Measurements from ENCODE around the gene SRM.
A peak's percentile ranks its signal among the peaks of the same experiment; 100 is the strongest.
"Not testable (repeated sequence)": the region's sequence is repeated elsewhere in the genome, so short reads cannot be mapped to it uniquely, and the experiment has no call there.

The SRM gene

DNA sequence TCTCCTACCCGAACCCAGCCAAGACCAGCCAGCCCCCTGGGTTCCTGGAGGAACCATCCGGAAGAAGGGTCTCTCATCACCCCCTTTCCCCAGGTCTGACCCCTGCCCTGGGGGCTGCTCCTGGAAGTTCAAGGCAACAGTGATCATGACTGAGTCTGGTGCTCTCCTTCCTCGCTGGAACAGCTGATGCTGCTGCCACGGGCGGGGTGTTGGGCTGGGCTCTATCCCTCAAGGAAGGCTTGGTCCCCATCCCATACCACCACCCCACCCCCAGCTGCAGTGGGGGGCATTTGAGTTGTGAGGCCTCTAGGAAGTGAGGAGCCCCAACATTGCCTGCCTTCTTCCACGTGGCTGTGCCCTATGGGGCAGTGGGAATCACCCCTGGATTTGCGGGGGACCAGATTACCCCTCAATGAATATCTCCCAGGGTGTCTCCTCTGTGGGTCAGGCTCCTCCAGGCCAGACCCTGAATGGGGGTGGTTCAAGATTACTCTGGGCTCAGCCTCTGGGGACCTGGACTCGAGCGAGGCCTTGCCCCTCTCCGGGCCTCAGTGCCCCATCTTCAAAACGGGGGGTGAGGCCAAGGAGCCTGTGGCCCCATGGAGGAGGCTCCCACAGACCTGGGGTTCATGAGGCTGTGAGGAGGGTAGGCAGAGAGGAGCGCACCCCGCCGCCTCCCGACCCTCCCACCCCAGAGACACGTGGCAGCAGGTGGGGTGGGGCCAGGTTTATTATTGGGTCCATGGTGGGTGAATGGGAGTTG, 15.6 kb downstream of the SRM start:
- DNase-seq = no peak

DNA sequence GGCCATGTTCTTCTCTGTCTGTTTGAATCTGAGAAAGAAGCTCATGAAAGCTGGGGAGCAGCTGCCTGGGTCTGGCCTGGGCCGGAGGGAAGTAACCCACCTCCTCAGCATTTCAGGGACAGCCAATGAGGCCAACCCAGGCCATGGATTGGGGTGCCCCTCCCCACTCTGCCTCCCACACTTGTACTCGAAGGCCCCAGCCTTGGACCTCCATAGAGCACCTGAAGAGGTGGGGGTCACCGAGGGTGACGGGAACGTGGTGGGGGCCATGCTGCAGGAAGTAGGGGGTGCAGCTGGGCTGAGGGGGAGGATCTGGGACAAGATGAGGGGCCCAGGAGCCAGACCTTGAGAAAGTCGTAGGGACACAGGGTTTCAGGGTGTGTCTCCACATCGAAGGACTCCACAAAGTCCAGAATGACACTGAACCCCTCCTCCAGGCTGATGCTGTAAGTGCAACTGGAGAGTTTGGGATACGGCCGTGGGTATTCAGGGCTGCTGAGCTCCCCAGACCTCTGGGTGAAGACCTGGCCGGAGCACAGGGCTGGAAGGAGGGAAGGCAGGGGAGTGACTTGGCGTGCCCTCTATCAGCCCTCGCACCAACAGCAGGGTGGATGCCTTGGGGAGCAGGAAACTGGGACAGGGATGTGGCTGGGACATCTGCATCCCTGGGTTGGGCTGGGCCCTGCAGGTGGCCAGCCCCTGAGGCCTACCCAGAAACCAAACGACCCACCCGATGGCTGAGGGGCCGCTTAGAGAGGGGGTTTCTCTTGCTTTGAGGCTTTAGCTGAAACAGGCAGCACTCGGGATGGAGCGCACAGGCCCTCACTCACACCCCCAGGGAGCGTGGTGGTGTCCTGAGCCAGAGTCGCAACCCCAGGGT, 16.6 kb downstream of the SRM start:
- DNase-seq = no peak

DNA sequence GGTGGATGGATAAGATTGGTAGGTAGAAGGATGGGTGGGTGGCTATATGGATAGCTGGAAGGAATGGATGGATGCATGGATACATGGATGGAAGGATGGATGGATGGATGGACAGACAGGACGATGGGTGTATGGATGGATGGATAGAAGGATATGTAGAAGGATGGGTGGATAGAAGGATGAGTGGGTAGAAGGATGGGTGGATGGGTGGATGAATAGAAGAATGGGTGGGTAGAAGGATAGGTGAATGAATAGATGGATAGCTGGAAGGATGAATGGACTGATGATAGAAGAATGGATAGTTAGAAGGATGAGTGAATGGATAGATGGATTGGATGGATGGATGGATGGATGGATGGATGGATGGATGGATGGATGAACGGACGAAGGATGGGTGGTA, 17.8 kb downstream of the SRM start:
- DNase-seq = no peak

DNA sequence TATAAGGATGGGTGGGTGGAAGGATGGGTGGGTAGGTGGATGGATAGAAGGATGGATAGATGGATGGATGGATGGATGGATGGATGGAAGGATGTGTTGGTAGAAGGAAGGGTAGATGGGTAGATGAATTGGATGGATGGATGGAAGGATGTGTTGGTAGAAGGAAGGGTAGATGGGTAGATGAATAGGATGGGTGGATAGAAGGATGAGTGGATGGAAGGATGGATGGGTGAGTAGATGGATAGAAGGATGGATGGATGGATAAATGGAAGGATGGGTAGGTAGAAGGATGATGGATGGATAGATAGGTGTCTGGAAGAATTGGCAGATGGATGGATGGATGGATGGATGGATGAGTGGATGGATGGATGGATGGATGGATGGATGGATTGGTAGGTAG, 18.8 kb downstream of the SRM start:
- no peak for DNase-seq

DNA sequence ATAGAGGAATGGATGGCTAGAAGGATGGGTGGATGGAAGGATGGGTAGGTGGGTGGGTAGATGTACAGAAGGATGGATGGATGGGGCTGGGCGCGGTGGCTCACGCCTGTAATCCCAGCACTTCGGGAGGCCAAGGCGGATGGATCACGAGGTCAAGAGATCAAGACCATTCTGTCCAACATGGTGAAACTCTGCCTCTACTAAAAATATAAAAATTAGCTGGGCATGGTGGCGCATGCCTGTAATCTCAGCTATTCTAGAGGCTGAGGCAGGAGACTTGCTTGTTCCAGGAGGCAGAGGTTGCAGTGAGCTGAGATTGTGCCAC, 19.8 kb downstream of the SRM start:
- DNase-seq = not testable (repeated sequence)

DNA sequence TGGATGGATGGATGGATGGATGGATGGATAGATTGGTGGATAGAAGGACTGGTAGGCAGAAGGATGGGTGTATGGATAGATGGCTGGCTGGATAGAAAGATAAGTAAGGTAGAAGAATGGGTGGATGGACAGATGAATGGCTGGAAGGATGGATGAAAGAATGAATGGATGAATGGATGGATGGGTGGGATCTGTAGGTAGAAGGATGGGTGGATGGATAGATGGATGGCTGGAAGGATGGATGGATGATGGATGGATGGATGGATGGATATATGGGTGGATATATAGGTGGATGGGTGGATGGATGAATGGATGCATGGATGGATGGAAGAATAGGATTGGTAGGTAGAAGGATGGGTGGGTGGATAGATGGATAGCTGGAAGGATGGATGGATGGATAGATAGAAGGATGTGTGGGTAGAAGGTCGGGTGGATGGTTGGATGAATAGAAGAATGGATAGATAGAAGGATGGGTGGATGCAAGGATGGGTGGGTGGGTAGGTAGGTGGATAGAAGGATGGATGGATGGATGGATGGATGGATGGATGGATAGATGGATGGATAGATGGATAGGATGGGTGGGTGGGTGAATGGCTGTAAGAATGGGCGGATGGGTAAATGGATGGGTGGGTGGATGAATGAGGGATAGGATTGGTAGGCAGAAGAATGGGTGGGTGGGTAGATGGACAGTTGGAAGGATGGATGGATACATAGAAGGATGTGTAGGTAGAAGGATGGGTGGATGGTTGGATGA, 20.3 kb downstream of the SRM start:
- no peak for DNase-seq

DNA sequence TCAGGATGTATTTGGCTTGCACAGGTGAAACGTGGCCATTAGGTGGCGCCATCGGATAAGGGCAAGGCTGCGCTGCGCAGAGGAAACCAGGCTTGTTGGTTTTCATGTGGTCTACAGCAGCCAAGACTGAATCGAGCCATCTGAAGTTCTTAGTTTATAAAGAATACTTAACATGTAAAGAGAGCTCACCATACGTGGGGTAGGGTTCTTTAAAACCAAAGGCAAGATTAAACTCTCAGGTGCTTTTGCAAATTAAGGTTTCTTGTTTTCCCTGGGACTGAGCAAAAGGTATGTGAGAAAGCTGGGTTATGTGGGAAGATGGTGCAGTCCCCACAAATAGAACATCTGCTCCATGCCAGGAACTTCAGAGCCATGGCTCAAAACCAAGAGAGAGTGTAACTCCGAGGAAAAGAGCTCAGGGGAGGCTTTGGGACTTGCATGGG, 22.1 kb downstream of the SRM start:
- peak; percentile 92 for DNase-seq

DNA sequence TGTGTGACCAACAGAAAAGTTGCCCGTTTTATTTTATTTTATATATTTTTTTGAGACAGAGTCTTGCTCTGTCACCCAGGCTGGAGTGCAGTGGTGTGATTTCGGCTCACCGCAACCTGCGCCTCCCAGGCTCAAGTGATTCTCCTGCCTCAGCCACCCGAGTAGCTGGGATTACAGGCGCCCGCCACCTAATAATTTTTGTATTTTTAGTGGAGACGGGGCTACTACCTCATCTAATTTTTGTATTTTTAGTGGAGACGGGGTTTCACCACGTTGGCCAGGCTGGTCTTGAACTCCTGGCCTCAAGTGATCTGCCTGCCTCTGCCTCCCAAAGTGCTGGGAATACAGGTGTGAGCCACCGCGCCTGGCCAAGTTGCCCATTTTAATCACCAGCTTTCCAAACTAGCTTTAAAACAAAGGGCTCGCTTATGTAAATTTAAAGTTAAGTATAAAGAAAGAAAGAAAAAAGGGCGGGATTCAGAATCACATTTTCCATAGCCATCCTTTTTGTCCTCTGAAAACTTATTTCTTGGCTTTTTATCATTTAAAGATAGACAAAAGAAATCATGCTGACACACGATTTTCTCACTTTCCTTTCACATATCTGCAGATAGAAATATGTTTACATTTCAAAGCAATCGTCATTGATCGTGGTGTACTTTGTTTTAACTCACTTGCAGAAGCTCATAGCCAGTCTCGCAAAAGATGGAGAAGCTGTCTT, 22.6 kb downstream of the SRM start:
- DNase-seq = not testable (repeated sequence)

DNA sequence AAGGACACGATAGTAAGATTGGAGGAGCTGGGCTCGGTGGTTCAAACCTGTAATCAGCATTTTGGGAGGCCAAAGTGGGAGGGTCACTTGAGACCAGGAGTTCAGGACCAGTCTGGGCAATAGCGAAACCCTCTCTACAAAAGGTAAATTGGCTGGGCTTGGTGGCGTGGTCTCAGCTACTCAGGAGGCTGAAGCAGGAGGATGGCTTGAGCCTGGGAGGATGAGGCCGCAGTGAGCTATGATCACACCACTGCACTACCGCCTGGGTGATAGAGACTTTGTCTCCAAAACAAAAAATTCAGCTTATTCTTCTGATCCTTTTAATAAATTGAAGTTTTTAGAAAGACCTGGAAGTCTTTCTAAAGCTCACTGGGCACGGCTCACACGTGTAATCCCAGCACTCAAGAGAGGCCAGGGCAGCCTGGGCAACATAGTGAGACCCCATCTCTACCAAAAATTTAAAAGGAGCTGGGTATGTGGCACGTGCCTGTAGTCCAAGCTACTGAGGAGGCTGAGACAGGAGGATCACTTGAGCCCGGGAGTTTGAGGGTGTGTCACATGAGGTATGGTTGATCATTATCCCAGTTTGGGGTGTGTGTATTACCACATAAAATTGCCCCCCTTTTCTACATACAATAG, 28.1 kb downstream of the SRM start:
- DNase-seq = no peak

DNA sequence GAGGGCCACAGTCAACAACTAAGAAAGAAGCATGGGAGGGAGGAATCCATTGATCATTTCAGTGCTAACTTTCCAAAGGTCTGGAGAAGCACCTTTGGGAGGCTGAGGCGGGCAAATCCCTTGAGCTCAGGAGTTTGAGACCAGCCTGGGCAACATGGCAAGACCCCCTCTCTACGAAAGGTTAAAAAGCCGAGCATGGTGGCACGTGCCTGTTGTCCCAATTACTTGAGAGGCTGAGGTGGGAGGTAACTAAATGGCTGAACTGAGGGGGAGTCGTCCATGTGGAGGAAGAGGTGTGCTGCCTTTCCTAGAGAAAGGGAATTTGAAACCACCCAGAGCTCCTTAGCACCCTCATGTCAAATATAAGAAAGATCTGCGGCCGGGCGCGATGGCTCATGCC, 29.0 kb downstream of the SRM start:
- DNase-seq = no peak

DNA sequence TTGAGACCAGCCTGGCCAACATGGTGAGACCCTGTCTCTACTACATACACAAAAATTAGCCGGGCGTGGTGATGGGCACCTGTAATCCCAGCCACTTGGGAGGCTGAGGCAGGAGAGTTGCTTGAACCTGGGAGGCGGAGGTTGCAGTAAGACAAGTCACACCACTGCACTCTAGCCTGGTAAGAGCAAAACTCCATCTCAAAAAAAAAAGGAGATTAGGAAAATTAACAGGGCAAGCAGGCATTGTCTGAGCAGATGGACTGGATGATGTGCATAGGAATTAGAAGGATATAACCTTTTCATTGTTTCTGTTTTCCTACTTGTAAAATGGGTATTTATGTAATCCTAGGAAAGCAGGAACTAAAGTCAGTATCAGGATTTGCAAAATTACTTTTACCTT, 31.8 kb downstream of the SRM start:
- DNase-seq = no peak

DNA sequence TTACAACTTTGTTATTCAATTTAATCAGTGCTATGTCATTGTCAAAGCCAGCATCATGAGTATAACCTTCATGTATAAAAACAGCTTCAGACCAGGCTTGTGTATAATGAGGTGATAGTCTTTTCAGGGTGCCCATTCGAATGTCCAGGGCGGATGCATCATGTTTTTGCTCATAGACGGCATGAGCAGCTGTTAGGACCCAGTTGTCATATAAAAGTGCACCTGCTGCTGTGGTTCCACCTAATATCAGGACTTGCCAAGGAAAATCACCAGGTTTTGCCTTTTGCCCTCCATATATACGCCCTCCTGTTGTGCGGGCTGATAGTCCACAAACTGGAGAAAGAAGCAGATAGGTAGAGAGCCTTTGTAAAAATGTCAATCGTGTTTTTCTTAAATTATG, 32.5 kb downstream of the SRM start:
- no peak for DNase-seq

DNA sequence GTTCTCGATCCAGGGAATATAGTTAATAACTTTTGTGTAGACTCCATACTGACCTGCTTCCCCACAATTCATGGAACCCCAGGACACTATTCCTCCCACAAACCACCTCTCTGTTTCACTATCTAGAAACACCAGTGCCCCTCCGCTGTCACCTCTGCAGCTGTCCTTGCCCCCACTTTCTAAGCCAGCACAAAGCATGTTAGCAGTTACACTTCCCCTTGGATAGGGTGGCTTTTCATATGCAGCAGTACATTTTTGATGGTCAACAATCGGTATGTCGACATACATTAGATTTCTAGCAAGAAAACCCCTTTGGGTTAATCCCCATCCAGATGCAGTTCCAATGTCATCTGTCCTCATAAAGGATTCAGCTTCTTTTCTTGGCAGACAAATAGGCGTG, 32.9 kb downstream of the SRM start:
- no peak for DNase-seq

DNA sequence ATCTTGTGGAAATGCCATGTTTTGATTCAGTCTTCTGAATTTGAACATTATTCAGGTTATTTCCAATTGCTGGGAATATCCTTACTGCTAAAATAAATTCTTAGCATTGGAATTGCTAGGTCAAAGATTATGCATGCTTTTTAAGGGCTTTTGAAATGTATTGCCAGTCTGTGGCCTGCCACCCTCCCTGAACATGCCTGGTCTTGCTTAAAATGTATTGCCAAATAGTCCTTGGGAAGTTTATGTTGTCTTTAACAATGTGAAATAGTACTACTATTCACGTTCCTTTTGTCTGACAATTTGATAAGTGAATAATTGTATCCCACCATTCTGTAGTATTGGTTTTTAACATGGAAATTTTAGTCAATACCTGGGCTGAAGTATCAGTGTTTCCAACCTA, 33.8 kb downstream of the SRM start:
- DNase-seq = no peak

DNA sequence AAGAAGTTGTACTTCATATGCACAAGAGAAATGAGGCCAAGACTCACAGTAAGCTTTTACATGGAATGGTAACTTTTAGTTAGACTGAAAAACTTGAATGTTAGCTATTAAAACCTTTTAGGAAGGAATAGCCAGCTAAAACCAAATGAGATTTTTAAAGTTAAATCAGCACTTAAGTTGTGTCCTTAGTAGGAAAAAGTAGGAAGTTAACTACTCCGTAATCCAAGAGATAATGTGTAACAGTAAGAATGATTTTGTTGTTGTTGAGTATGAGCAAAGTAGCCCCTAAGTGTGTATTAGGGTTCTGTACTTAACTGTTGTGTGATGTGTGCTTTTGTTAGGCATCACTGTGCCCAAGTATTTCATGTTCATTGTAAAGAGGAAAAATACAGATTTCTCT, 34.2 kb downstream of the SRM start:
- no peak for DNase-seq

DNA sequence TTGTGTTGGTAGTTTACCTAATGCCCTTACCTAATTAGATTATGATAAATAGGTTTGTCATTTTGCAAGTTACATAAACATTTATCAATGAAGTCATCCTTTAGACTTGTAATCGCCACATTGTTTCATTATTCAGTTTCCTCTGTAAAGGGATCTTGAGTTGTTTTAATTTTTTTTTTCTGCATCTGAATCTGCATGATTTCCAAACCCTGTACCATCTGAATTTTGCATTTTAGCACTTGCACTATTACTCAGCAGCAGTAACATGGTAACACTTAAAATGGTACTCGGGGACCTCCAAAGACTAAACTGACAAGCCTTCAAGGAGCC, 35.0 kb downstream of the SRM start:
- DNase-seq = no peak

DNA sequence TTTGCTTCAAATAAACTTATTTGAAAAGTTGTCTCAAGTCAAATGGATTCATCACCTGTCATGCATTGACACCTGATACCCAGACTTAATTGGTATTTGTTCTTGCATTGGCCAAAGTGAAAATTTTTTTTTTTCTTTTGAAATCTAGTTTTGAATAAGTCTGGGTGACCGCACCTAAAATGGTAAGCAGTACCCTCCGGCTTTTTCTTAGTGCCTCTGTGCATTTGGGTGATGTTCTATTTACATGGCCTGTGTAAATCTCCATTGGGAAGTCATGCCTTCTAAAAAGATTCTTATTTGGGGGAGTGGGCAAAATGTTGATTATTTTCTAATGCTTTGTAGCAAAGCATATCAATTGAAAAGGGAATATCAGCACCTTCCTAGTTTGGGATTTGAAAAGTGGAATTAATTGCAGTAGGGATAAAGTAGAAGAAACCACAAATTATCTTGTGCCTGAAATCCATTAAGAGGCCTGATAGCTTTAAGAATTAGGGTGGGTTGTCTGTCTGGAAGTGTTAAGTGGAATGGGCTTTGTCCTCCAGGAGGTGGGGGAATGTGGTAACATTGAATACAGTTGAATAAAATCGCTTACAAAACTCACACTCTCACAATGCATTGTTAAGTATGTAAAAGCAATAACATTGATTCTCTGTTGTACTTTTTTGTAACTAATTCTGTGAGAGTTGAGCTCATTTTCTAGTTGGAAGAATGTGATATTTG, 35.5 kb downstream of the SRM start:
- no peak for DNase-seq

DNA sequence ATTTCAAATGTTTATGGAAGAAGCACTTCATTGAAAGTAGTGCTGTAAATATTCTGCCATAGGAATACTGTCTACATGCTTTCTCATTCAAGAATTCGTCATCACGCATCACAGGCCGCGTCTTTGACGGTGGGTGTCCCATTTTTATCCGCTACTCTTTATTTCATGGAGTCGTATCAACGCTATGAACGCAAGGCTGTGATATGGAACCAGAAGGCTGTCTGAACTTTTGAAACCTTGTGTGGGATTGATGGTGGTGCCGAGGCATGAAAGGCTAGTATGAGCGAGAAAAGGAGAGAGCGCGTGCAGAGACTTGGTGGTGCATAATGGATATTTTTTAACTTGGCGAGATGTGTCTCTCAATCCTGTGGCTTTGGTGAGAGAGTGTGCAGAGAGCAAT, 36.6 kb downstream of the SRM start:
- no peak for DNase-seq

DNA sequence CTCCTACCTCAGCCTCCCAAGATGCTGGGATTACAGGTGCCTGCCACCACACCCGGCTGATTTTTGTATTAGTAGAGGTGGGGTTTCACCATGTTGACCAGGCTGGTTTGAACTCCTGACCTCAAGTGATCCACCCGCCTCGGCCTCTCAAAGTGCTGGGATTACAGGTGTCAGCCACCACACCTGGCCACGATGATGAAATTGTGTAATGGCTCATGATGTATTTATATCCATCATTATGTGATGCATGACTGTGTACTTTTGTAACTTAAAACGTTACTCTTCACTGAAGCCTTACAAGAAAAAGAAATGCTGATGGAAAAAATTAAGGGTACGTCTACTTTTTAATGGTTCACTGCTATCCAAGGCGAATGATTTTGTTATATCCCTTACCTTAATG, 39.8 kb downstream of the SRM start:
- no peak for DNase-seq

DNA sequence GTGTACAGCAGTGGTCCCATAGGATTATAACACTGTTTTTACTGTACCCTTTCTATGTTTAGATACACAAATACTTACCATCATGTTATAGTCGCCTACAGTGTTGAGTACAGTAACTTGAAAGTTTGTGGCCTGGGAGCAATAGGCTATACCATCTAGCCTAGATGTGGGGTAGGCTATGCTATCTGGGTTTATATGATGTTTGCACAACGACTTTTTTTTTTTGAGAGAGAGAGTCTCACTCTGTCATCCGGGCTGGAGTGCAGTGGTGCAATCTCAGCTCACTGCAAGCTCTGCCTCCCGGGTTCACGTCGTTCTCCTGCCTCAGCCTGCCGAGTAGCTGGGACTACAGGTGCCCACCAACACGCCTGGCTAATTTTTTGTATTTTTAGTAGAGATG, 40.5 kb downstream of the SRM start:
- not testable (repeated sequence) for DNase-seq

DNA sequence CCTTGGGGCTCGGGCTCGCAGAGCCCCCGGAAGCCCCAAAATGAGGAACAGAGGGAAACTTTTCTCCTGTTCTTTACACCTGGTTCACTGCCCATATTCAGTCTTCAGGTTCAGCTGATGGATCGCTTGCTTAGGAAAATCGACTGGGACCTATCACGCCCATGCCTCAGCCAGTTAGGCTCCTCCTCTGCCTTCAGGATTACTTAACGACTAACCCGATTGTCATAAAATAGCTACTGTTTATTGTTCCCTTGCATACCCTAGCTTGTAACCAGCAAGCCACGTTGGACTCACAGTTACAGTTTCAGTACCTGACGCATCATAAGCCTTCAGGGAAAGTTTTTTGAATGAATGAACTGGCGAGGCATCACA, 46.7 kb downstream of the SRM start:
- DNase-seq = no peak
